Measurements from ENCODE around the gene TNFRSF14. TPM values are rescaled to one million over a fixed set of nuclear protein-coding genes. Genes with fewer than 3 reads are reported as not detected.
A peak's percentile ranks its signal among the peaks of the same experiment; 100 is the strongest.

TNFRSF14 gene
- total and polyA plus RNA-seq, 2 of the 13 experiments (the other 11 are each of a cell fraction or from before 2014, with no cell fraction given): 11.9 to 49.9 TPM

DNA sequence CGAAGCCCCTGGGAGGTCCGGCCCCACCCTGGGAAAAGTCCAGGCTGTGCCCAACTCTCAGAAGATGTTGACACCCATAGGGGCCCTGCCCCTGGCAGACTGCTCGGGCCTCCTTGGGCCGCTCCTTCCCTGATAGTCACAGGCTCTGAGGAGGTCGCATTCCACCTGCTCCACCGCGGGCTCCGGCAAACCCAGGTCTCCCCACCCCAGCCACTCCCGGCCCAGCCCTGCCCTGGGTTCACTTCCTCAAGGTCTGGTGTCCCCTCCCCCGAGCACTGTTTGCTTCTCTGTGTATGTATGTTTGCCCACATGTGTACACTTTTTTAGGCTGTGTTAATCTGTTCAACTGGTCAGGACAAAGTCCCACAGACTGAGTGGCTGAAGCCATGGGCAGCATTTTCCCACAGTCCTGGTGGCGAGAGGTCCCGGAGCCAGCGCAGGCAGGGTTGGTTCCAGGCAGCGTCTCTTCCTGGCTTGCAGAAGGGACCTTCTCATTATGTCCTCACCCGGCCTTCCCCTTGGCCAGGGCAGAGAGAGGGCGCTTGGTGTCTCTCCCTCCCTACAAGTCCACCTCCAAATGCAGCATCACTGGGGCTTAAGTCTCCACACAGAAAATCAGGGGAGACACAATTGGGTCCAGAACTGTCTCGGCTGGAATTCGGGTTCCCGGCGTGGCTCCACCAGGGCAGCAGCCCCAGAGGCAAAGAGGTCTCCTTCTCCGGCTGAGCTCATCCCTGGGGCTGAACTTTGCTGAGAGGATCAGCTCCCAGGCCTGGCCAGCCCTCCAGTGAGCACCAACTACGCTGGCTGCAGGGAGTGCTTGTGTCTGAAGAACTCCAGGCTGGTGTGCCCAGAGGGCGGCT, 19.9 kb downstream of the TNFRSF14 start (continued):
- no peak for TF ChIP-seq SNAPC5 (CRISPR knock-in tag; IDR thresholded peaks at IDR 0.05; ENCODE audit: borderline replicate concordance)
- peak; percentile 67; the same call in 1 of the 2 replicates for TF ChIP-seq ZSCAN9 (CRISPR knock-in tag; IDR thresholded peaks at IDR 0.05; ENCODE audit: borderline replicate concordance)
- no peak for TF ChIP-seq LCORL (IDR thresholded peaks at IDR 0.05)
- TF ChIP-seq LCORL (CRISPR knock-in tag; IDR thresholded peaks at IDR 0.05): peak; percentile 98
- TF ChIP-seq ZNF841 (CRISPR knock-in tag; IDR thresholded peaks at IDR 0.05; ENCODE audit: borderline replicate concordance): no peak
- TF ChIP-seq, protein P1, sequence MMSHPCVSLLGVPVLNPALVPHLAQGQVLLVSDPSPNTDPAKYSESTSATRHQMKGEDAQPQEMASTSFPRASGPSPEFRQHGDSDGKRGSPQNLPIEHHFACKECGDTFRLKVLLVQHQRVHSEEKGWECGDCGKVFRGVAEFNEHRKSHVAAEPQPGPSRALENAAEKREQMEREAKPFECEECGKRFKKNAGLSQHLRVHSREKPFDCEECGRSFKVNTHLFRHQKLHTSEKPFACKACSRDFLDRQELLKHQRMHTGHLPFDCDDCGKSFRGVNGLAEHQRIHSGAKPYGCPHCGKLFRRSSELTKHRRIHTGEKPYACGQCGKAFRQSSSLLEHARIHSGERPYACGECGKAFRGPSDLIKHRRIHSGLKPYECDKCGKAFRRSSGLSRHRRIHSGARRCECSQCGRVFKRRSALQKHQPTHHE (CRISPR knock-in tag; IDR thresholded peaks at IDR 0.05; ENCODE audit: borderline replicate concordance): no peak
- TF ChIP-seq ZNF501 (CRISPR knock-in tag; IDR thresholded peaks at IDR 0.05): peak; percentile 87
- 0 out of 2 replicates have a peak, but pooled peaks have one; percentile 22 for TF ChIP-seq FOXJ3 (CRISPR knock-in tag; IDR thresholded peaks at IDR 0.05; ENCODE audit: borderline replicate concordance)
- no peak for TF ChIP-seq E2F2 (CRISPR knock-in tag; IDR thresholded peaks at IDR 0.05; ENCODE audit: borderline replicate concordance)
- TF ChIP-seq, protein P2, sequence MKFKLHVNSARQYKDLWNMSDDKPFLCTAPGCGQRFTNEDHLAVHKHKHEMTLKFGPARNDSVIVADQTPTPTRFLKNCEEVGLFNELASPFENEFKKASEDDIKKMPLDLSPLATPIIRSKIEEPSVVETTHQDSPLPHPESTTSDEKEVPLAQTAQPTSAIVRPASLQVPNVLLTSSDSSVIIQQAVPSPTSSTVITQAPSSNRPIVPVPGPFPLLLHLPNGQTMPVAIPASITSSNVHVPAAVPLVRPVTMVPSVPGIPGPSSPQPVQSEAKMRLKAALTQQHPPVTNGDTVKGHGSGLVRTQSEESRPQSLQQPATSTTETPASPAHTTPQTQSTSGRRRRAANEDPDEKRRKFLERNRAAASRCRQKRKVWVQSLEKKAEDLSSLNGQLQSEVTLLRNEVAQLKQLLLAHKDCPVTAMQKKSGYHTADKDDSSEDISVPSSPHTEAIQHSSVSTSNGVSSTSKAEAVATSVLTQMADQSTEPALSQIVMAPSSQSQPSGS (CRISPR knock-in tag; IDR thresholded peaks at IDR 0.05): no peak
- no peak for TF ChIP-seq NONO (IDR thresholded peaks at IDR 0.05)
- TF ChIP-seq NONO (CRISPR knock-in tag; conservative IDR thresholded peaks at IDR 0.05): peak; percentile 72
- TF ChIP-seq POLR2AphosphoS5 (IDR thresholded peaks at IDR 0.05; ENCODE audit: low read depth, low read length): peak; percentile 64
- peak; percentile 90; the same call in 1 of the 2 replicates for TF ChIP-seq SPEN (CRISPR knock-in tag; IDR thresholded peaks at IDR 0.05; ENCODE audit: low read depth)
- 0 out of 2 replicates have a peak, but pooled peaks have one; percentile 28 for TF ChIP-seq JUND (CRISPR knock-in tag; IDR thresholded peaks at IDR 0.05)
- no peak for TF ChIP-seq KLF11 (CRISPR knock-in tag; IDR thresholded peaks at IDR 0.05)
- TF ChIP-seq AGO1 (IDR thresholded peaks at IDR 0.05; ENCODE audit: low read depth, low read length, poor library complexity, severe bottlenecking): no peak

All from HepG2 (cell line).